DND-41 (cell line): Measurements from ENCODE around the gene HNRNPR.

Experiments
- ATAC-seq: fragments of 200-7000 bp; cut with Tn5 transposase; 3 replicates; pipeline ENCODE4 v1.9.1; 2021; ENCODE audit warnings: low read depth; ENCODE audit not compliant: insufficient read depth
- DNase-seq: peaks from one replicate; pipeline ENCODE4 v3.0.0-alpha.2; 2020
- H2AFZ ChIP-seq: 2 replicates; pipeline ENCODE4 v1.6.0; 2012; ENCODE audit warnings: low read depth, low read length
- H3K27ac ChIP-seq: 2 replicates; pipeline ENCODE4 v1.5.1; 2012; ENCODE audit warnings: low read length, inconsistent platforms
- H3K27me3 ChIP-seq: fragments of 200-600 bp; sonication (generic); 2 replicates; pipeline ENCODE4 v1.6.0; 2012; ENCODE audit warnings: low read length, mild to moderate bottlenecking, inconsistent platforms; ENCODE audit not compliant: insufficient read depth, poor library complexity
- H3K36me3 ChIP-seq: 2 replicates; pipeline ENCODE4 v1.5.1; 2012; ENCODE audit warnings: low read length, inconsistent platforms; ENCODE audit not compliant: insufficient read depth
- H3K4me1 ChIP-seq: 2 replicates; pipeline ENCODE4 v1.5.1; 2012; ENCODE audit warnings: mild to moderate bottlenecking, low read length; ENCODE audit not compliant: insufficient read depth
- H3K4me2 ChIP-seq: 2 replicates; pipeline ENCODE4 v1.6.0; 2012; ENCODE audit warnings: mild to moderate bottlenecking, moderate library complexity, low read length, inconsistent platforms; ENCODE audit not compliant: insufficient read depth
- H3K4me3 ChIP-seq, 2 experiments: fragments of 200-600 bp in 1 of 2; shearing (Covaris generic) in 1 of 2; 2 replicates each; pipeline ENCODE4 v1.5.1; 2012 to 2016; ENCODE audit warnings: inconsistent platforms in 2 of 2, low read length in 2 of 2, mild to moderate bottlenecking in 2 of 2, low read depth in 1 of 2, moderate library complexity in 1 of 2
- H3K79me2 ChIP-seq: 2 replicates; pipeline ENCODE4 v1.6.0; 2012; ENCODE audit warnings: low read length, inconsistent platforms; ENCODE audit not compliant: insufficient read depth
- H3K9ac ChIP-seq: 2 replicates; pipeline ENCODE4 v1.6.0; 2012; ENCODE audit warnings: low read depth, mild to moderate bottlenecking, inconsistent platforms, low read length, moderate library complexity
- H3K9me3 ChIP-seq: 2 replicates; pipeline ENCODE4 v1.5.1; 2012; ENCODE audit warnings: low read length, moderate library complexity, mild to moderate bottlenecking, inconsistent platforms; ENCODE audit not compliant: insufficient read depth, severe bottlenecking
- H4K20me1 ChIP-seq: 2 replicates; pipeline ENCODE4 v1.6.0; 2012; ENCODE audit warnings: low read length; ENCODE audit not compliant: insufficient read depth
- CTCF ChIP-seq: IDR thresholded peaks from 2 replicates; pipeline ENCODE4 v1.5.1; 2012; ENCODE audit warnings: borderline replicate concordance, low read length, moderate library complexity, mild to moderate bottlenecking; ENCODE audit not compliant: poor library complexity, severe bottlenecking; ENCODE audit errors: extremely low read depth
- EZH2 ChIP-seq: IDR thresholded peaks from 3 replicates; pipeline ENCODE4 v1.6.1; 2012; ENCODE audit warnings: borderline replicate concordance, low read depth, mild to moderate bottlenecking, moderate library complexity, low read length, inconsistent platforms; ENCODE audit not compliant: severe bottlenecking

HNRNPR gene

GRCh38 chr1:23296931-23297330 lies 47.2 kb downstream of the HNRNPR start:
- H3K27ac ChIP-seq: no peak overlapping the region
- no peak for TF ChIP-seq EZH2
- no peak for TF ChIP-seq CTCF
- no peaks in the 10 kb centered on the region for H3K4me1 ChIP-seq
- no peak overlapping the region for H2AFZ ChIP-seq
- H3K9ac ChIP-seq: no peak overlapping the region
- H3K79me2 ChIP-seq: no peaks in the 10 kb centered on the region
- H3K4me2 ChIP-seq: no peak overlapping the region
- no peaks in the 10 kb centered on the region for H3K9me3 ChIP-seq
- ATAC-seq (no peak), DNase-seq (no peak)
- H3K36me3 ChIP-seq: peaks cover 71% of the 10 kb centered on the region
- no peak overlapping the region for H3K4me3 ChIP-seq
- H4K20me1 ChIP-seq: no peaks in the 10 kb centered on the region; the same call in 1 of the 2 replicates
- H3K27me3 ChIP-seq: no peaks in the 10 kb centered on the region

- Histone ChIP-seq H3K36me3 (peaks cover 56% of the 10 kb centered on the region), H3K4me3 (no peak overlapping the region), H4K20me1 (peaks cover 6% of the 10 kb centered on the region; the same call in 1 of the 2 replicates), H3K9ac (no peak overlapping the region), H3K4me1 (no peaks in the 10 kb centered on the region), H3K27ac (no peak overlapping the region), H3K79me2 (no peaks in the 10 kb centered on the region), H3K9me3 (no peaks in the 10 kb centered on the region), H3K4me2 (no peak overlapping the region), H2AFZ (no peak overlapping the region), H3K27me3 (no peaks in the 10 kb centered on the region)
- no peak for TF ChIP-seq EZH2
- no peak for TF ChIP-seq CTCF
- ATAC-seq: no peak
- no peak for DNase-seq
Observed at GRCh38 chr1:23291706-23292105, 52.4 kb downstream of the HNRNPR start.

GRCh38 chr1:23290836-23291565 lies 53.1 kb downstream of the HNRNPR start:
- Histone ChIP-seq H4K20me1 (peaks cover 6% of the 10 kb centered on the region; the same call in 1 of the 2 replicates), H3K79me2 (no peaks in the 10 kb centered on the region), H3K4me2 (no peak overlapping the region), H3K4me3 (no peak overlapping the region), H3K36me3 (peaks cover 56% of the 10 kb centered on the region), H3K9me3 (no peaks in the 10 kb centered on the region), H2AFZ (no peak overlapping the region), H3K4me1 (no peaks in the 10 kb centered on the region), H3K27ac (no peak overlapping the region), H3K27me3 (no peaks in the 10 kb centered on the region), H3K9ac (no peak overlapping the region)
- TF ChIP-seq EZH2 (no peak), CTCF (no peak)
- DNase-seq: no peak
- no peak for ATAC-seq
